Kidney capillary endothelial cell (primary cell): ENCODE measurements around the gene PHC3.
"Not testable (repeated sequence)": the region's sequence is repeated elsewhere in the genome, so short reads cannot be mapped to it uniquely, and the experiment has no call there.

Experiments used
- DNase-seq: peaks from one replicate; pipeline ENCODE4 v3.0.0-alpha.2; 2018; ENCODE audit warnings: low spot score

The PHC3 gene

GRCh38 chr3:170128259-170128976, 53.1 kb downstream of the PHC3 start:
- no peak for DNase-seq

DNA sequence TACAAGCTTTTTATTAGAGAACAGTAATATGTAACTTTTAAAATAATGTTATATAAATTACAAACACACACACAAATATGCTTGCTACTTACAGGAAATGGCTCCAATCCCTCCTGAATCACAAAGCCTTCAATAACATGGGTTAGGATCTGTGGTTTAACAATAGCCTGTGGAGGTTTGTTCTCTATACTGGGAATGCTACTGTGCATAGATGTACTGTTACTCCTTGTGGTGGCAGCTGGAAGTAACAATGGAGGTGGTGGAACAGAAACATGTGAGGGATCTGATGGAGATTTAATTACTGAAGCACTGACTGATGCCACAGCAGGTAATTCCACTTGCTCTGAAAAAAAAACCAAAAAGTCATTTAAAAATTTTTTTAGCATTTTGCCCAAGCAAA, 64.4 kb downstream of the PHC3 start:
- DNase-seq, result peak; percentile 3

- DNase-seq, result not testable (repeated sequence)
These were observed 67.4 kb downstream of the PHC3 start for GRCh38 chr3:170114165-170114564.

DNA sequence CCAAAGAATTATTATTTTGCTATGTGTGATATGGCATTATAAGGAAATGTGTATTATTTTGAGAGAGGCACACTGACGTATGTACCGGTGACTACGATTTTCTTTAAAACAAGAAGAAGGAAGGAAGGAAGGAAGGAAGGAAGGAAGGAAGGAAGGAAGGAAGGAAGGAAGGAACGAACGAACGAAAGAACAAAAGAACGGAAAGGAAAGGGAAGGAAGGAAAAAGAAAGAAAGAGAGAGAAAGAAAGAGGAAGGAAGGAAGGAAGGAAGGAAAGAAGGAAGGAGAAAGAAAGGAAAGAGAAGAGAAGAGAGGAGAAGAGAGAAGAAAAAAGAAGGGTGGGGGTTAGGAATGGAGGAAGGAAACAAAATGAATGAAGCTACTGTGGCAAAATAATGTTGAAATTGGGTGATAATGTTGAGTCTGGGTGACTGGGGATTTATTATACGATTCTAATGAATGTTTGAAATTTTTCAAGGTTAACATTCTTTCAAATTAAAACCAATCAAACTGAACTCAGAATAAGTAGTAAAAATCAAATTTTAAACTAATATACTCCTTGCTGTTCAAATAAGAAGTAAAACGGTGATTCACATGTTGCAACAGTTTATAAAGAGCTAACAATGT, 70.3 kb downstream of the PHC3 start:
- no peak for DNase-seq

GRCh38 chr3:170109579-170110293, 71.8 kb downstream of the PHC3 start:
- DNase-seq, result no peak

DNA sequence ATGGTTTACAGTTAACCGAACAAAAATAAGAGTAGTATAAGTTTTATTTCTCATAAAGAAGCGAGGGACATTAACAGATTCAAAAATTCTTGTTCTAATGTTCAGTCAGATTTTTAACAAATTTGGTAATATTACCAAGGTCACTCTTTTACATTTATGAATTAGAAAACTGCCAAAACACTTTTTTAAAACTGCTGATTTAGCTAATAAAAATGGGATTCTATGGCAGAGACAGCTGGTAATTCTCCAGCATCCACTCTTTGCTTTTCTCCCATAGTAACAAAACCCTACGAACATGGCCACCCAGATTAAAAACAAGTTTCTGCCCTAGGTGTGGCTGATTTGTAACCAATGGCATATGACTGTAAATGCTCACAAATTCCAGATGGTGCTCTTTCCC, 72.6 kb downstream of the PHC3 start:
- DNase-seq, result no peak

DNA sequence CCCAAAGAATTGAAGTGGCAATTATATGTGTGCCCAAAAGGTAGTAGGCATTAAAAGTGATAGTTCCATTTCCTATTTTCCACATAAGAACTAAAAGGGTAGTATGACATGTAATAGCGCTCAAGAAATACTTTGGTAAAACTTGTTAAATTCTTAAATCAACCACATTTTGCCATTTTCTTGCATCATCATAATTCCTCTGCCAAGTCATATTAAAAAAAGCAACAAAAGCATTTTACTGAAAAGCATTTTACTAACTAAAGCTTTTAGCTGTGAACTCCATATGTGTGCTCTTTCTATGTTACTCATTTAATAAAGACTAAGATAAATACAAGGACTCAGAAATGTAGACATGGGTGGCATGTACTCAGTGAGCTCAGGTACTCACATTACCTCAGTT, 73.6 kb downstream of the PHC3 start:
- no peak for DNase-seq

DNA sequence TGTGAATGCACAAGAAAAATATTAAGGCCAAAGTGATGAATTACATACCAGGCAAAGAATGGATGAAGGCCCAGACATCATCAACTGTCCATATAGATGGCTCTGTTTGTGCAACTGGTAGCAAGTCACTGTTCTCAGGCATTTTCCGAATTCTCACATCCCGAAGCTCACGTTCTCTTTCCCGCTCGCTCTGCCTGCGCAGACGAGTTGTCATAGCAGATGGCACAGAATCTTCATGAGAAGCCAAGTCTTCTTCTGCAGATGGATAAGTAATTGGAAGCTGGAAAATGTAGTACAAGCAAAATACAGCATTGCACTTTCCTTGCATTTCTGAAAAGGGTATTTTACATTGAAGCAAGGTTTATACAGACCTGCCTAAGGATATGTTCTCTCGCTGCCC, 79.1 kb downstream of the PHC3 start:
- no peak for DNase-seq

- DNase-seq, result no peak
These were observed 80.6 kb downstream of the PHC3 start for GRCh38 chr3:170100944-170101343.

- DNase-seq, result no peak
These were observed 82.8 kb downstream of the PHC3 start for GRCh38 chr3:170098753-170099152.

DNA sequence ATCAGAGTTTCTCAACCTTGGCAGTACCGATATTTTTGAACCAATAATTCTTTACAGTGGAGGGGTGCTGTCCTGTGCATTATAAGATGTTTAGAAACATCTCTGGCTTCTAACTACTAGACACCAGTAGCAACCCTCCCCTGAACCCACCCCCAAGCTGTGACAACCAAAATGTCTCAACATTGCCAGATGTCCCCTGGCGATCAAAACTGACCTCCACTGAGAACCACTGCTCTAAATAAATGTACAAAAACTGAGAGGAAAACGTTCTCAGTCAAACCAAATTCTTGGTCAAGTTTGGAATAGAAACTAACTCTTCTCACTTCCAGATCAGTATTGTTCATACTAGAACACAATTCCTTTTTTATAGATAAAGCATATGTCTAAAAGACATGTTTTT, 85.2 kb downstream of the PHC3 start:
- DNase-seq, result no peak

- no peak for DNase-seq
These were observed 85.8 kb downstream of the PHC3 start for GRCh38 chr3:170095771-170096170.

- no peak for DNase-seq
These were observed 88.6 kb downstream of the PHC3 start for GRCh38 chr3:170092907-170093306.

DNA sequence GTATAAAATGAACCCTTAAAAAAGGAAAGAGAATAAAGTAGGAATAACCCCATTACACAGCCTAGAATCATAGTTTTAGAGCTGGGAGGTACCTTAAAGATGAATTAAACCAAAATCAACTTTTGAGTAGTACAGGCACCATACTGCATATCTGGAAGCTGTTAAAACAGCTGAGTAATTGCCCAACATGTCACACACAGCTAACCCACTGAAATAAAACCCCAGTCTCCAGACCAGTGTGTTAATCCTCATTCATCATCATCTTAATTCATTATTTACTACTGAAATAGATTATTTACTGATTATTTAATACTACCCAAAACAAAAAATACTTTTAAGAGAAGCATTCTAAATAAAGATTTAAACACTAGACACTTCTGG, 90.9 kb downstream of the PHC3 start:
- no peak for DNase-seq

DNA sequence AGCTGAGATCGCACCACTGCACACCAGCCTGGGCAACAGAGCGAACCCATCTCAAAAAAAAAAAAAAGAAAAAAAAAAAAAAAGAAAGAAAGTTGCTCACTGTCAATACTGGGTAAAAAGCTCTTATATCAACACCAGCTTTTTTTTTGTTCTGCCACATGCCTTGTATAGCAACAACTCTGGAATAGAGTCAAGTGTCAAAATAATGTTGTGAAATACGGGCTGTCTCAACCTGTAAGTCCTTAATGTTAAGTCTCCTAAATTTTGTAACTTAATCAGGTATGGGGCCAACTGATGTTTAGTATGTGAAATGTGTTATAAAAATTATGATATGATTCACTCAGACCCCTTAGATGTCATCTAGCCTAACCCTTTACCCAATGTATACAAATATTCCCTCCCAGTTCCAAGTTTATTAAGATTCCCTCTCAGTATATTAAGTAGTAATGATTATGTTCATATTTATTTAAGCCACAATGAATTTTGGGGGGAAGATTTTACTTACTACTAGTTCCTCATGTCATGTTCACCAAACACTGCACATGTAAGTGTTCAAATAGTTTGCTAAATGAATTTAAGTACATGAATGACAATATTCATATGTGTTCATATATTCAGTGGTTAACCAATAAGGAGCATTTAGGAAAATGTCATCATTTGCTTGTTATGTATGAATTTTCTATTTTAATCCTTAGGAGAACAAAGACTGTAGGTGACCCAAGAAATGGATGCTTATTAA, 91.5 kb downstream of the PHC3 start:
- no peak for DNase-seq

DNA sequence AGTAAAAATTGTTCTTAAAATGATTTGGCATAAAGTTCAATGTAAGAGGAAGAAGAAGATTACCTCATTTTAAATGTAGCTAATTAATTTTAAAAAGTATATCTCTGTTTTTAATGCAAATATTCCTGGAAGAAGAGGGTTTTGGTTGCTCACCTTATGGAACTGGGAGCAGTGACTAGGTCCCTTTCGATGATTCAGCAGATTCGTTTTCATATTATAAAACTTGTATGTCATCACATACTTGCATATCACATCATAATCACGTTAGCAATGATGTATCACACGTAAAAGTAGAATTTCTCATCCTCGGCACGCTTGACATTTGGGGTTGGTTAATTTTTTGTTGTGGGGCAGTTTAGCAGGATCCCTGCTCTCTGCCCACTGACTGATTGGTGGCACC, 96.1 kb downstream of the PHC3 start:
- DNase-seq, result no peak

- no peak for DNase-seq
These were observed 98.2 kb downstream of the PHC3 start for GRCh38 chr3:170083343-170083742.

DNA sequence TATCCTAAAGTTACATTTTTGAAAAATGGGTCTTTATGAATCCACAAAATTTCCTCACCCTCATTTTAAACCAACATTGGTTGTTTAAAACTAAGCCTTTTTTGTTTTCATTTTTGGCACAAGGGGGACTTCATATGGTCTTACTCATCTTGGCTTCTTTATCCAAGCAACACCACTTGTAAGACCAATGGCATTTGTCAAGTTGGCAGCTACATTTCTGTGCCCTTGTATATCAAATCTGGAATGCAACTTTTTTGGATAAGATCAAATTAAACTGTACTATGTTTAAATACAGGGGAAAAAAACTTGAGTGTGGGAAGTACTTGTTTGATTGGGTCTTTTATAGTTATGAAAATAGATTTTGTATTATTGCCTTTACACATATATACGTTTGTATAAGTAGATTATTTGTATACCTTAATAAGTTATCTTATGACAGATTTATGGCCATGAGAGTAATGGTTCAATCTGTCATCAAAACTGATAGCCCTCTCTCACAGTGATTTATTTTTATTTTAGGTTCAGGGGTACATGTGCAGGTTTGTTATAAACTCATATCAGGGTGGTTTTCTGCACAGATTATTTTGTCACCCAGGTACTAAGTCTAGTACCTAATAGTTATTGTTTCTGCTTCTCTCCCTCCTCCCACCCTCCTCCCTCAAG, 100.3 kb downstream of the PHC3 start:
- DNase-seq, result no peak

DNA sequence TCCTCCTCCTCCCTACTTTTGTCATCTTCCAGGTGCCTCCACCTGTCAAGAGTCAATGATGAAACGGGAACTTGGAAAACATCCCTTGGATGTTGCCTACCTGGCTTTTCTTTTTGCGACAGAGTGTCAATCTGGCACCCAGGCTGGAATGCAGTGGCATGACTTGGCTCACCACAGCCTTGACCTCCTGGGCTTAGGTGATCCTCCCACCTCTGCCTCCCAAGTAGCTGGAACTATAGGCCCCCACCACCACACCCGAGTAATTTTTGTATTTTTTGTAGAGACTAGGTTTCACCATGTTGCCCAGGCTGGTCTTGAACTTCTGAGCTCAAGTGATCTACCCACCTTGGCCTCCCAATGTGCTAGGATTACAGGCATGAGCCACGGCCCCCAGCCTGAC, 100.9 kb downstream of the PHC3 start:
- DNase-seq, result no peak

- no peak for DNase-seq
These were observed 101.9 kb downstream of the PHC3 start for GRCh38 chr3:170079536-170080165.

DNA sequence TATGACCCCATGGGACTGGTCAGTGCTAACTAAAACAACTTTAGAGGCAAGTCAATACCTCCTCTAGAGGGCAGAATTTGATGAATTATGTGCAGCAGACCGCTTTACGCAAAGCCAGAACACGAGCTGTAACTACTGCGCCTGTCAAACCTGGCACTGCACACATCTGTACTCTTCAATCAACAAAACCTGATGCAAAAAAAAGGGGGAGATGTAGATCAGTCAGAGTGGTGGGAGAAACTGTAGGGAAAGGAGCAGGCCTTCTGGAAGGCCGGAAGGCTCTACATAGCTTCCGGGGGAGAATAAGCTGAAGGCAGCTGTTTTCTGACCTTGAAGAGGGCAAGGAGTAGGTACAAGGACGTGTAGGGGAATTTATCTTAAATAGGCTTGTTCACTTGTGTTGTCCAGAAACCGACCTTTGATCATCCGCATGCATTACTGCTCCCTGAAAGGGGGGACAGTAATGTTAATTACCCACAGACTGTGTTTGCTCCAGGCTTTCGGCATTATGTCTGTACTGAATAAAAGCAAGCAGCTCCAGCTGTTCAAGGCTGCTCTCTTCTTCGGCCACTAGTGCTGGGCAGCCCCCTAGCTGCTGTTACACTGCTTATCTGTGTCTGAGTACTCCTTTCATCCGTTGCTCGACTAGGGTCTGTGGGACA, 102.8 kb downstream of the PHC3 start:
- DNase-seq, result no peak
